ENCODE results near the gene C3orf20. TPM values are rescaled to one million over a fixed set of nuclear protein-coding genes. Genes with fewer than 3 reads are reported as not detected.

Gene C3orf20
- total and polyA plus RNA-seq, 11 donors, result 0.21 to 0.31 TPM; not detected in 9

- 77 to 83% (median 80%) methylated on average over 1 of the region's 1 CpG for WGBS, 4 donors
- Histone ChIP-seq H3K9me3 (peaks cover 0 to 9% (median 0%) of the 10 kb centered on the region in 12 donors), H3K27me3 (no peaks in the 10 kb centered on the region), H3K27ac (no peak overlapping the region), H3K4me3 (no peak overlapping the region), H3K36me3 (peaks cover 0 to 5% (median 0%) of the 10 kb centered on the region in 9 donors), H3K4me1 (no peaks in the 10 kb centered on the region)
- ATAC-seq (no peak), DNase-seq (no peak)
- intact Hi-C loops (cut with DNase I), result loop anchor here in 2 of 10 donors (5.0 kb wide), 2 partner anchors 92 to 102 kb away; no protein-coding TSS in a partner anchor
- TF ChIP-seq, protein P1, sequence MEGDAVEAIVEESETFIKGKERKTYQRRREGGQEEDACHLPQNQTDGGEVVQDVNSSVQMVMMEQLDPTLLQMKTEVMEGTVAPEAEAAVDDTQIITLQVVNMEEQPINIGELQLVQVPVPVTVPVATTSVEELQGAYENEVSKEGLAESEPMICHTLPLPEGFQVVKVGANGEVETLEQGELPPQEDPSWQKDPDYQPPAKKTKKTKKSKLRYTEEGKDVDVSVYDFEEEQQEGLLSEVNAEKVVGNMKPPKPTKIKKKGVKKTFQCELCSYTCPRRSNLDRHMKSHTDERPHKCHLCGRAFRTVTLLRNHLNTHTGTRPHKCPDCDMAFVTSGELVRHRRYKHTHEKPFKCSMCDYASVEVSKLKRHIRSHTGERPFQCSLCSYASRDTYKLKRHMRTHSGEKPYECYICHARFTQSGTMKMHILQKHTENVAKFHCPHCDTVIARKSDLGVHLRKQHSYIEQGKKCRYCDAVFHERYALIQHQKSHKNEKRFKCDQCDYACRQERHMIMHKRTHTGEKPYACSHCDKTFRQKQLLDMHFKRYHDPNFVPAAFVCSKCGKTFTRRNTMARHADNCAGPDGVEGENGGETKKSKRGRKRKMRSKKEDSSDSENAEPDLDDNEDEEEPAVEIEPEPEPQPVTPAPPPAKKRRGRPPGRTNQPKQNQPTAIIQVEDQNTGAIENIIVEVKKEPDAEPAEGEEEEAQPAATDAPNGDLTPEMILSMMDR (IDR thresholded peaks at IDR 0.05), result no peak
- TF ChIP-seq POLR2A (IDR thresholded peaks at IDR 0.05), result no peak
Observed at GRCh38 chr3:14680115-14680514, 5.2 kb downstream of the C3orf20 start.

GRCh38 chr3:14680716-14681115, 5.8 kb downstream of the C3orf20 start:
- Histone ChIP-seq H3K36me3 (peaks cover 0 to 5% (median 0%) of the 10 kb centered on the region in 9 donors), H3K4me1 (no peaks in the 10 kb centered on the region), H3K9me3 (peaks cover 0 to 9% (median 0%) of the 10 kb centered on the region in 12 donors), H3K4me3 (no peak overlapping the region), H3K27me3 (no peaks in the 10 kb centered on the region), H3K27ac (no peak overlapping the region)
- intact Hi-C loops (cut with DNase I), result loop anchor here in 2 of 10 donors (5.0 kb wide), 2 partner anchors 92 to 102 kb away; no protein-coding TSS in a partner anchor
- no peak for TF ChIP-seq POLR2A (IDR thresholded peaks at IDR 0.05)
- TF ChIP-seq, protein P1 (IDR thresholded peaks at IDR 0.05), result no peak
- WGBS, 4 donors, result 32 to 61% (median 42%) methylated on average over 2 of the region's 2 CpGs
- ATAC-seq (no peak), DNase-seq (no peak)

GRCh38 chr3:14684447-14684846, 9.5 kb downstream of the C3orf20 start:
- TF ChIP-seq, protein P1 (IDR thresholded peaks at IDR 0.05), result no peak
- TF ChIP-seq POLR2A (IDR thresholded peaks at IDR 0.05), result no peak
- H3K27me3 ChIP-seq, result no peaks in the 10 kb centered on the region
- 93 to 96% (median 95%) methylated on average over 4 of the region's 4 CpGs for WGBS, 4 donors
- peaks cover 0 to 2% (median 0%) of the 10 kb centered on the region in 12 donors for H3K4me1 ChIP-seq
- ATAC-seq (no peak), DNase-seq (no peak)
- no peak overlapping the region for H3K27ac ChIP-seq
- no peak overlapping the region for H3K4me3 ChIP-seq
- peaks cover 0 to 9% (median 0%) of the 10 kb centered on the region in 12 donors for H3K9me3 ChIP-seq
- no peaks in the 10 kb centered on the region for H3K36me3 ChIP-seq
- intact Hi-C loops (cut with DNase I), result loop anchor here in 2 of 10 donors (5.0 kb wide), 2 partner anchors 88 to 98 kb away; no protein-coding TSS in a partner anchor

GRCh38 chr3:14685179-14685578, 10.2 kb downstream of the C3orf20 start:
- Histone ChIP-seq H3K9me3 (peaks cover 0 to 5% (median 0%) of the 10 kb centered on the region in 12 donors), H3K27me3 (no peaks in the 10 kb centered on the region), H3K36me3 (no peaks in the 10 kb centered on the region), H3K4me1 (peaks cover 0 to 3% (median 0%) of the 10 kb centered on the region in 12 donors), H3K27ac (no peak overlapping the region), H3K4me3 (no peak overlapping the region)
- ATAC-seq, result no peak
- intact Hi-C loops (cut with DNase I), result no loop called here
- DNase-seq, result no peak
- 44 to 72% (median 46%) methylated on average over 4 of the region's 4 CpGs for WGBS, 4 donors
- no peak for TF ChIP-seq POLR2A (IDR thresholded peaks at IDR 0.05)
- TF ChIP-seq, protein P1 (IDR thresholded peaks at IDR 0.05), result no peak

Data from heart left ventricle (tissue), 16 donors.